ENCODE measurements around the gene PPP1R9A.

GRCh38 chr7:94882891-94883290 lies 24.5 kb upstream of the PPP1R9A start:
- TF ChIP-seq CTCF (IDR thresholded peaks at IDR 0.05 in 2 of 3, conservative IDR thresholded peaks at IDR 0.05 in 1 of 3; ENCODE audit: borderline replicate concordance in 1 of 3, insufficient read depth in 1 of 3, low read depth in 2 of 3, low read length in 2 of 3) (no peak), EZH2phosphoT487 (IDR thresholded peaks at IDR 0.05; ENCODE audit: borderline replicate concordance) (no peak), CEBPB (IDR thresholded peaks at IDR 0.05; ENCODE audit: low read depth) (no peak), ZNF274 (IDR thresholded peaks at IDR 0.05; ENCODE audit: low read depth, low read length) (no peak), SRF (IDR thresholded peaks at IDR 0.05; ENCODE audit: low read depth) (no peak), YY1 (IDR thresholded peaks at IDR 0.05; ENCODE audit: extremely low read depth, insufficient replicate concordance, low read depth, low read length) (no peak), POLR2A (IDR thresholded peaks at IDR 0.05; ENCODE audit: borderline replicate concordance, extremely low read depth, insufficient read depth, insufficient read length) (no peak), SIN3A (IDR thresholded peaks at IDR 0.05; ENCODE audit: low read depth) (no peak), POLR2AphosphoS5 (IDR thresholded peaks at IDR 0.05; ENCODE audit: low read depth, low read length) (no peak), MAX (IDR thresholded peaks at IDR 0.05) (no peak)
